Measurements from ENCODE around the gene ADM.

ADM gene

GRCh38 chr11:10328314-10329098 is 23.6 kb downstream of the ADM start:
- DNase-seq (ENCODE audit: low spot score) = no peak

DNA sequence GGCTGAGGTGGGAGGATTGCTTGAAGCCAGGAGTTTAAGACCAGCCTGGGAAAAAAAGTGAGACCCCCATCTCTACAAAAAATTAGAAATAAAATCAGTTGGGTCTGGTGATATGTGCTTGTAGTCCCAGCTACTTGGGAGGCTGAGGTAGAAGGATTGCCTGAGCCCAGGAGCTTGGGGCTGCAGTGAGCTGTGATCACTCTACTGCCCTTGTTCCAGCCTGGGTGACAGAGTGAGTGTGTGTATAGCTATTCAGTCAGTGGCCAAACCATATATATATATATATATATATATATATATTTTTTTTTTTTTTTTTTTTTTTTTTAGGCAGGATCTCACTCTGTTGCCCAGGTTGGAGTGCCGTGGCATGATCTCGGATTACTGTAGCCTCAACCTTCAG is 24.5 kb downstream of the ADM start:
- DNase-seq (ENCODE audit: low spot score) = no peak

GRCh38 chr11:10329935-10330334 is 25.1 kb downstream of the ADM start:
- DNase-seq (ENCODE audit: low spot score) = no peak

- DNase-seq (ENCODE audit: low spot score) = no peak
These were observed 26.8 kb downstream of the ADM start for GRCh38 chr11:10331548-10332289.

- DNase-seq (ENCODE audit: low spot score) = no peak
These were observed 28.6 kb downstream of the ADM start for GRCh38 chr11:10333490-10333889.

DNA sequence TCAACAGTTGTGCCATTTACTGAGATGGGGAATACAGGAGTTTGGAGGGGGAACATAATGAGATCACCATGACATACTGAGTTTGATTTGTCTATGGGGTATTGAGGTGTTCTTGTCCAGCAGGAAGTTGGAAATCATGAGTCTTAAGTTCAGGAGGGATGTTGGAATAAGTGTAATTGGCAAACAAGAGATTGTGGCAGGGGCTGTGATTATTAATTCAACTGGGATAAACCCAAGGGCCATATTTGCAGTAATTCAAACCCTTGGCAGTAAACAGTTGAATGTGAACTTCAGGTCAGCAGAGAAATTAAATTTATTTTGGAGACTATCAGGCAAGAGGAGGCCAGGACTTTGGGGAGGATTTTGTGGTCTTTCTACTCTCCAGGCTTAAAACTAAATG is 33.4 kb downstream of the ADM start:
- DNase-seq (ENCODE audit: low spot score) = no peak

GRCh38 chr11:10348650-10349280 is 43.9 kb downstream of the ADM start:
- DNase-seq (ENCODE audit: low spot score) = no peak

DNA sequence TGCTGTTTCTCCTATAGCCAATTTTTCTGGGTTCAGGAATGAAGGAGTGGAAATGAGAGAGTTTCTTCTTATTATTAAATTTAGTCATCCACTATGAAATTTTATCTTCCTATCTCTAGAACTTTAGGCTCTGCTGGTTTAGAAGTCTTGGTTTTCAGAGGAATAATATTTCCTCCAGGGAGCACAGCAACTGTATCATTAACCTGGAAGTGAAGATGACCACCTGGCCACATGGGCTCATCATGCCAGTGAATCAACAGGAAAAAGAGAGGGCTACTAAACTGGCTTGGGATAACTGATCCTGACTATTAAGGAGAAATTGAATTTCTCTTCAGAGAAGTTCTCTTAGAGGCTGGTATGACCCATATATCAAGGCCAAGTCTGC is 44.4 kb downstream of the ADM start:
- no peak for DNase-seq (ENCODE audit: low spot score)

GRCh38 chr11:10349806-10350205 is 44.9 kb downstream of the ADM start:
- DNase-seq (ENCODE audit: low spot score) = no peak

DNA sequence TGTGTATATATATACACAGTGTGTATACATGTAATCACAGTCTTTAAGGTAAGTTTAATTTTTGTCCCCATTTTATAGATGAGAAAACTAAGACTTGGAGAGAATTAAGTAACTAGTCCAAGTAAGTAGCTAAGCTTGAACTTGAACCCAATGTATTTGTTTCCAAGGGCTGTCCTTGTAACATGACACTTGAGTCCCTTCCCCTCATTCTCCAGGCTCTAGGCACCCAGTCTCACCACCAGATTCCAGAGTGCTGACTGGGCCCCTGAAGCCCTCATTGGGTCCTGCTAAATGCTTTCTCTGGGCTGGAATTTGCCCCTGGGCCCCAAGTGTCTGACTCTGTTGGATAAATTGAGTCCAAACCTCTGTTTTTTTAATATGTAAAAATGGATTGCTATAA is 45.5 kb downstream of the ADM start:
- no peak for DNase-seq (ENCODE audit: low spot score)

DNA sequence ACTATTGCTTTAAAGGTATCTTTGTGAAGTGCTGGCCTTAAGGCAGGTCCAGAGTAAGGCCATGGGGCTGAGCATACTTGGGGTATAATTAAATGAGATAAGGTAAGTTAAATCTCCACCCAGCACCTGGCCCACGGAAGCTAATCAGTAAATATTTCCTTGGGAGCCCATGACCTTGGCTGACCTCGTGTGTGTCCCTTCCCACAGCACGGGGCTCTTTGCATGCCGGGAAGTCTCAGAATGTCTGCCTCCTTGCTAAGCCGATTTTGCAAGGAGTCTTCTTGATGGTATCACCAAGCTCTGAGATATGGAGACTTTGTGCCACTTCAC is 46.5 kb downstream of the ADM start:
- DNase-seq (ENCODE audit: low spot score) = no peak

- no peak for DNase-seq (ENCODE audit: low spot score)
These were observed 47.1 kb downstream of the ADM start for GRCh38 chr11:10351765-10352641.

DNA sequence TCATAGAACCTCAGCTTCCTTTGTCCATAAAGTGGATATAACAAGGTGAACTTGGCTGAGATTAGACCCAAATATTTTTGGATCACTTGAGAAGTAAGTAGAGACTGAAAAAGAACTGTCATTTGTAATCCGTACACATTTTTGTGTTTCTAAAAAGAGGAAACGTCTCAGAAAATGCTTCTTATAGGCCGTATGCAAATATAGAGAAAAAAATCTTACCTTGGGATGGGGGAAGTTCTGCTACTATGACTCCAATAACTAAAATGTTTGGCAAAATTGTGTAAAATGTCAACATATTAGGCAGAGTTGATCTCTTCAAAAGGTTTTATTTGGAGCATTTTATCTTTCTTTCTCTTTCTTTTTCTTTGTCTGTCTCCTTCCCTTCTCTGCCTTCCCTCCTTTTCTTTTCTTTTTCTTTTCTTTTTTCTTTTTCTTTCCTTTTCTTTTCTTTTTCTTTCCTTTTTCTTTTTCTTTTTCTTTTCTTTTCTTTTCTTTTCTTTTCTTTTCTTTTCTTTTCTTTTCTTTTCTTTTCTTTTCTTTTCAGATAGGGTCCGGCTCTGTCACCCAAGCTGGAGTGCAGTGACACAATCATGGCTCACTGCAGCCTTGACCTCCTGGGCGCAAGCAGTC is 48.2 kb downstream of the ADM start:
- DNase-seq (ENCODE audit: low spot score) = peak; percentile 11

DNA sequence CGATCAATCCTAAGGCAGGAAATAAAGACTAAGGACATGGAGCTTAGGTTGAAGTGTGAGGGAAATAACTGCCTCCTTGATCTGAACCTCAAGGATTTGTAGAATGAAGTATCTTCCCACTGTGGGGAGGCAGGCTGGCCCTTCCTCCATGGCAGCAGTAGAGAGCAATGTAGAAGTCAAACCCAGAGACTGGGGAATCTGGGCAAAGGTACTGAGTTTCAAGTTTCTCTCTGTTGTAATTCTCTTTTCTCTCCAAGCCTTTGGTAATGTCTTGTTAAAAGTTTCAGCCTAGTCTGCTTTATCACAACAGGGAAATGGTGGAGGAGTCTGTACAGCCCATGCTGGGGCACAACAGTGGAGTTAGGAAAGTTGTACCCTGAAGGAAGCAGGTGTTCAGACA is 49.5 kb downstream of the ADM start:
- no peak for DNase-seq (ENCODE audit: low spot score)

DNA sequence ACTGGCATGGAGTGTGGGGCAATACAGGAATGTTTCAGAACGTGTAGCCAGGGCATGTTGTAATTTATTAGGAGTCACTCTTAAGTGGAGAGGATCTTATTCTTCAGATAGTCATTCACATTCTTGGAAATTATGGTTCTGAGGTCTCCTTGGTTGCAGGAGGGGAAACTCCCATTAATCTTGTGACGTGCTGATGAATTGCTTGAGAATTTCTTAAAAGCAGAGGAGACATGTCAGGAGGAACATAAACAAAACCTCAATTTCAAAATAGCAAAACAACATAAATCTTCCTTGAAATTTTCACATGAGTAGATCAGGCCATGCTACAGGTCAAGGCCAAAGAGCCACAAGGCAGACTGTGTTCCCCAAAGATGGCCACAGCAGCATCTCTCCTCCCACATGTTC is 50.4 kb downstream of the ADM start:
- DNase-seq (ENCODE audit: low spot score) = no peak

- DNase-seq (ENCODE audit: low spot score) = no peak
These were observed 51.3 kb downstream of the ADM start for GRCh38 chr11:10356161-10356560.

Data from NAMALWA (cell line).